ENCODE measurements around the gene SCAMP3.
"Not testable (repeated sequence)": the region's sequence is repeated elsewhere in the genome, so short reads cannot be mapped to it uniquely, and the experiment has no call there.

SCAMP3 gene
- 77.6 to 147 reads per million in 2 experiments for total RNA-seq

GRCh38 chr1:155261852-155262673 is at the start of gene SCAMP3:
TSS of gene SCAMP3 (minus strand) at chr1:155262360. CDS start at chr1:155262151, 209 bp downstream.
- peak; percentile 77 for DNase-seq (ENCODE audit: low read depth)

- no peak for DNase-seq (ENCODE audit: low read depth)
Measured at GRCh38 chr1:155309423-155310021, 47.4 kb upstream of the SCAMP3 start.

- peak; percentile 95 for DNase-seq (ENCODE audit: low read depth)
Measured at GRCh38 chr1:155308493-155309422, 46.6 kb upstream of the SCAMP3 start, which contains the start of gene FDPS. TSS of gene FDPS (plus strand) at chr1:155308866. CDS start at chr1:155309790, 924 bp downstream.

- no peak for DNase-seq (ENCODE audit: low read depth)
Measured at GRCh38 chr1:155307247-155307740, 45.1 kb upstream of the SCAMP3 start.

- DNase-seq (ENCODE audit: low read depth): no peak
Measured at GRCh38 chr1:155305881-155306391, 43.8 kb upstream of the SCAMP3 start.

- no peak for DNase-seq (ENCODE audit: low read depth)
Measured at GRCh38 chr1:155304558-155305063, 42.5 kb upstream of the SCAMP3 start.

GRCh38 chr1:155301342-155301841 is 39.2 kb upstream of the SCAMP3 start, which contains the start of gene PKLR:
TSS of gene PKLR (minus strand) at chr1:155301438. CDS start at chr1:155301395, 43 bp downstream.
- DNase-seq (ENCODE audit: low read depth): no peak

- DNase-seq (ENCODE audit: low read depth): no peak
Measured at GRCh38 chr1:155300553-155301329, 38.6 kb upstream of the SCAMP3 start.

GRCh38 chr1:155300024-155300423 is 37.9 kb upstream of the SCAMP3 start:
- no peak for DNase-seq (ENCODE audit: low read depth)

- DNase-seq (ENCODE audit: low read depth): no peak
Measured at GRCh38 chr1:155297384-155297783, 35.2 kb upstream of the SCAMP3 start.

- DNase-seq (ENCODE audit: low read depth): no peak
Measured at GRCh38 chr1:155296661-155297060, 34.5 kb upstream of the SCAMP3 start.

GRCh38 chr1:155295942-155296267 is 33.7 kb upstream of the SCAMP3 start:
- no peak for DNase-seq (ENCODE audit: low read depth)

GRCh38 chr1:155295183-155295941 is 33.2 kb upstream of the SCAMP3 start:
- no peak for DNase-seq (ENCODE audit: low read depth)

GRCh38 chr1:155294520-155295182 is 32.5 kb upstream of the SCAMP3 start:
- no peak for DNase-seq (ENCODE audit: low read depth)

GRCh38 chr1:155293086-155293749 is 31.1 kb upstream of the SCAMP3 start:
- DNase-seq (ENCODE audit: low read depth): no peak

GRCh38 chr1:155291006-155291405 is 28.8 kb upstream of the SCAMP3 start:
- not testable (repeated sequence) for DNase-seq (ENCODE audit: low read depth)

GRCh38 chr1:155287987-155288543 is 25.9 kb upstream of the SCAMP3 start:
- DNase-seq (ENCODE audit: low read depth): no peak

GRCh38 chr1:155286544-155286943 is 24.4 kb upstream of the SCAMP3 start:
- no peak for DNase-seq (ENCODE audit: low read depth)
